Keratinocyte (primary cell): ENCODE data around the gene FCRL2.

Source experiments
- CTCF ChIP-seq, 3 experiments: IDR thresholded peaks in 1 of 3; conservative IDR thresholded peaks in 1 of 3; optimal IDR thresholded peaks in 1 of 3; 2 replicates in 2 of 3; 3 replicates in 1 of 3; pipeline versions ENCODE3 to v1.5.1; 2011; ENCODE audit warnings: low read length in 3 of 3, mild to moderate bottlenecking in 3 of 3, moderate library complexity in 2 of 3, control low read depth in 1 of 3, inconsistent platforms in 1 of 3; ENCODE audit not compliant: insufficient read depth in 2 of 3; ENCODE audit errors: extremely low read depth in 1 of 3
- EZH2 ChIP-seq: IDR thresholded peaks from one replicate; pipeline ENCODE4 v1.6.1; 2012; ENCODE audit warnings: inconsistent platforms, mild to moderate bottlenecking, low read length, moderate library complexity

DNA sequence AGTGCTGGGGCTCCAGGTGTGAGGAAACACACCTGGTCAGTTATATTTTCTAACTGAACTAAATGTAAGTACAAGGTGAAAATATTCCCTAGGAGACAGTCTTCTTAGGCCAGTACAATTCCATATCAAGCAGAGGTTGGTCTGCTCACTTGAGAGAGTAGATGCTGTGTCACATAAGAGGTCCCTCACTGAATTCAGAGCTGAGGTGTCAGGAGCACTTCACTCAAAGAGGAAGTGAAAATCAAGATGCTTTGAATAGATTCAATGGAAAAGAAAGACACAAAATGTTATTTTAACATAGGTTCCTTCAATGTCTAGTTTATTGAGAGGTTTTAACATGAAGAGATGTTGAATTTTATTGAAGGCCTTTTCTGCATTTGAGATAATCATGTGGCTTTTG, 72.1 kb downstream of the FCRL2 start:
- no peak for TF ChIP-seq CTCF (optimal IDR thresholded peaks at IDR 0.05 in 1 of 3, IDR thresholded peaks at IDR 0.05 in 1 of 3, conservative IDR thresholded peaks at IDR 0.05 in 1 of 3; ENCODE audit: extremely low read depth in 1 of 3, insufficient read depth in 2 of 3, low read length in 3 of 3)
- TF ChIP-seq EZH2: no peak
